ENCODE results near the gene KDM7A.
"Not testable (repeated sequence)": the region's sequence is repeated elsewhere in the genome, so short reads cannot be mapped to it uniquely, and the experiment has no call there.

The KDM7A gene

GRCh38 chr7:140200061-140200989 is 23.5 kb upstream of the KDM7A start:
- DNase-seq (ENCODE audit: low spot score) = peak; percentile 58

DNA sequence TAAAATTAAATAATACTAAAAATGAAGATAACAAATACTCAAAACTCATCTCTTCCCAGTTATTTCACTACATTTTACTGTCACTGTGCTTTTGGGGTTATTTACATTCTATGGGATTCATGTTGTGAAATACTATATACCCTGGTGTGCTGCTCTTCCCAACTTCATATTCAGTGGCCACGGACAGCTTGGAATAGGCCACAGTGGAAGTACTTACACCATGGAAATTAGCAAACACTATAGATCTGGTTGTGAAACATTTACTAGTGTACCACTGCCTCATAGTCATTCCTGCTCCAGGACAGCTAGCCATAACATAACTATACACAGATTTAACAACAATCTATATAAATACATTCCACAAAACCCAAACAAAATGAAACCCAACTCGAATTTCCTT is 21.2 kb upstream of the KDM7A start:
- DNase-seq (ENCODE audit: low spot score) = no peak

GRCh38 chr7:140197218-140197890 is 20.6 kb upstream of the KDM7A start:
- DNase-seq (ENCODE audit: low spot score) = no peak

DNA sequence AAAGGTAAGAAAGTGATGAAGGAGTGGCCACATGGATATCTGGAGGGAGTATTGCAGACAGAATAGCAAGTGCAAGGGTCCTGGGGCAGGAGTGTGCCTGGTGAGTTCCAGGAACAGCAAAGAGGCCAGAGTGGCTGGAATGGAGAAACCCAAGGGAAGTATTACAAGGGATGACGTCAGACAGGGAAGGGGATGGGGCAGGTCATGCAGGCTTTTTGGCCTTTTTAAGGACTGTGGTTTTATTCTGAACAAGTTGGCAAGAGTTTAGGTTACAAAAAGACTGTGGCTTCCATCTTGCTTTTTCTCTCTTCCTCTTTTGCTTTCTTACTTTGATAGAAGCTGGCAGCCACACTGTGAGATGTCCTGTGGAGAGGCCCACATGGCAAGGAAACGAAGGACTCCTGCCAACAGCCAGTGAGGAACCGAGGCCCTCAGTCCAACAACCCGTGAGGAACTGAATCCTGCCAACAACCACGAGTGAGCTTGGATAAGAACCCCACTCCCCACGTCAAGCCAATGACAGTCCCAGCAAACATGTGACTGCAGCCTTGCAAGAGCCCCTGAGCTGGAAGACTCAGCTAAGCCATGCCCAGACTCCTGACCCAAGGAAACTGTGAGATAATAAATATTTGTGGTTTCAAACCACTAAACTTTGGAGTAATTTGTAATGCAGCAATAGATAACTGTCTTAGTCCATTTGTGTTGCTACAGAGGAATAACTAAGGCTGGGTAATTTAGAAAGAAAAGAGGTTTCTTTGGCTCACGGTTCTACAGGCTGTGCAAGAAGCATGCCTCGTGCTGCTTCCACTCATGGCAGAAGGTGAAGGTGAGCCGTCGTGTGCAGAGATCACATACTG is 19.8 kb upstream of the KDM7A start:
- DNase-seq (ENCODE audit: low spot score) = no peak

GRCh38 chr7:140195859-140196258 is 19.1 kb upstream of the KDM7A start:
- DNase-seq (ENCODE audit: low spot score) = no peak

DNA sequence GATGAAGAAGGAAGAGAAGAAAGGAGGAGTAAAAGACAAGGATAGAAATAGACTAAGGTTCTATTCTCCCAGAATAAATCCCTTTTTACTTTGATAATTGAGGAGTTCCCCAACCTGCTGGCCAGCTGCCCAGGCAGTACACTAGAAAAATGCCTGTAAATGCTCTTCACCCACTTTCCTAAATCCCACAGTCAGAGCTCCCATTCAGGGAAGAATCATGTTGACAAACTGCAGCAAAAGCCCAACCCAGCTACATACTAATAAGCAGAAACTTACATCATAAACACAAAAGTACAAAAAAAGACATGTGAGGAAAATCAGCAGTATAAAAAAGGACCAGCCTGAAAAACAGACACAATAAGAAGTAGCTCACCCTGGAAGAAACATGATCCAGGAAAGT is 15.8 kb upstream of the KDM7A start:
- no peak for DNase-seq (ENCODE audit: low spot score)

- DNase-seq (ENCODE audit: low spot score) = no peak
Observed at GRCh38 chr7:140192176-140192575, 15.4 kb upstream of the KDM7A start.

GRCh38 chr7:140190588-140190987 is 13.8 kb upstream of the KDM7A start:
- no peak for DNase-seq (ENCODE audit: low spot score)

DNA sequence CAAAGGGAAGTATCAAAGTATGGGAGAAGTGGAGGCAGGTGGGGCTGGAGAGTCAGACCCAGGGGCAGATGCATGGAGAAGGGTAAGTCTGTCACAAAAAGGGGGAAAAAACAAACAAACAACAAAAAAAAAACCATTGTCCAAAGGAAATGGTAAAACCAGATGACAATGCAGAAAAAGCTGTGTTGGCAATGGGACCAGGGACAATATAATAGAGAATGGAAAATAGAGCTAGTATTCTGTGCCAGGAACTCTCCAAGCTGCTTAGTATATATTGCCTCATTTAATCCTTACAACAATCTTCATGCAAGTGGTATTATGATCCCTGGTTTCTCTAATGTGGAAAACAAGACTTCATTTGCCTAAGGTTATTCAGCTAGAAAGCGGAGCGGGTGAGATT is 13.1 kb upstream of the KDM7A start:
- DNase-seq (ENCODE audit: low spot score) = no peak

- no peak for DNase-seq (ENCODE audit: low spot score)
Observed at GRCh38 chr7:140182917-140183316, 6.1 kb upstream of the KDM7A start.

DNA sequence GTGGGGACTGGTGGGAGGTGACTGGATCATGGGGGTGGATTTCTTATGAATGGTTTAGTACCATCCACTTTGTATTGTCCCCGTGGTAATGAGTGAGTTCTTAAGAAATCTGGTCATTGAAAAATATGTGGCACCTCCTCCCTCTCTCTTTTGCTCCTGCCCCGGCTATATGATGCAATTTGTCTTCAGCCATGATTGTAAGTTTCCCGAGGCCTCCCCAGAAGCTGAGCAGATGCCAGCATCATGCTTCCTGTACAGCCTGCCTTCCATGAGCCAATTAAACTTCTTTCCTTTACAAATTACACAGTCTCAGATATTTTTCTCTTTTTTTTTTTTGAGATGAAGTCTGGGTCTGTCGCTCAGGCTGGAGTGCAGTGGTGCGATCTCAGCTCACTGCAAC is 2.6 kb upstream of the KDM7A start:
- DNase-seq (ENCODE audit: low spot score) = no peak

- DNase-seq (ENCODE audit: low spot score) = no peak
Observed at GRCh38 chr7:140176122-140176701, 571 bp downstream of the KDM7A start.

DNA sequence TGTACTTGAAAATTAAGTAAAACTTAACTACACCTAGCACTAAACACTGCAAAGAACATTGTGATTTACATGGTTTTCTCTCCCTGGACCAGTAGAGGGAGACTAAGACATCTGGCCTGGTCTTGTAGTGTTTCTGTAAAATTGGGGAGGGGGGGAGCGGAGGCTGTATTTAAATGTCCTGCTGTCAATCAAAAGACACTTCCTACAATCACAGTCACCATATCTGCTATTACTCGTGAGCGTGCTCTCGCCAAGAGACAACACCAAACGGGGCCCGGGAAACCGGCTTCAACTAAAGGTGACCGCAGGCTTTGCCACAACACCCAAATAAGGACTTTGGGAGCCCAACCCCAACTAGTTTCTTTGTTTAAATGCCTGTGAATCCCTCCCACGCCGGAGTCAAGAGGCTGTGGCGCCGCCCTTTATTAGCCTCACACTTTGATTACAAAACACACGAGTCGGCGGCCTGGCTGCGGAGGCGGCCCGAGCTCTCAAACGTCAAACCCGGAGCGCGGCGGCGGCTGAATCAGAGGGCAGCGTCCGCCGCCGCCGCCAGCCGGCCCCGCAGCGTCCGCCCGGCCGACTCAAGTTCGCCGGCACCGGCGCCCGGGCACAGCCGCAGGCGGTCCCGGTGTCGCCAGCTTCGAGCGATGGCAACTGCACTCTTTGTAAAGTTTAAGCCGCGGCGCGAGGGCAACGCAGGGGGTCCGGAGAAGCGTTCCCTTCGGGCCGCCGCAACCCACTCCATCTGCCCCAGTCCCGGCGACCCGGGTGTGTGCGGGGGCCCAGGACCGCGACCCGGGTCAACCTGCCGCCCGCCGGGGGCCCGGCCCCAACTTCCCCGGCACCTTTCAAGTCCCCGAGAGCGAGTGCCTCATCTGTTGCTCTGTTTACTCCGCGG is 1.3 kb downstream of the KDM7A start:
- peak; percentile 77 for DNase-seq (ENCODE audit: low spot score)

DNA sequence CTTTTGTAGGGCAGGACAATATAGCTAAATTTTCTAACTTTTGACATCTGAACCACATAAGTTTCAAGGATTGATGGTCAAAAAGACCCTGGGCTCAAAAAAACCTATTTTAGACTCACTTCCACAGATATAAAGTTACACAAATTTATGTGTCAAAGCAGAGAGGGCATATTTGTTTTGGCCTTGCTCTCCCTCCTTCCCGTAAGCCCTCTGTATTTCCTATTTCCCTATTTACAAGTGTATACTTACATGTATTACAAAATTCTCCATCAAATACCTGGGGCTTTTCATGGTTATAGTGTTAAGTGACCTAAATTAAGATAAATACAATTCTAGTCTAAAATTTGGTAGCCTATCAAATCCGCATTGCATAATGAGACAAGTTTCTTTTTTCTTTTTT is 2.6 kb downstream of the KDM7A start:
- DNase-seq (ENCODE audit: low spot score) = no peak

DNA sequence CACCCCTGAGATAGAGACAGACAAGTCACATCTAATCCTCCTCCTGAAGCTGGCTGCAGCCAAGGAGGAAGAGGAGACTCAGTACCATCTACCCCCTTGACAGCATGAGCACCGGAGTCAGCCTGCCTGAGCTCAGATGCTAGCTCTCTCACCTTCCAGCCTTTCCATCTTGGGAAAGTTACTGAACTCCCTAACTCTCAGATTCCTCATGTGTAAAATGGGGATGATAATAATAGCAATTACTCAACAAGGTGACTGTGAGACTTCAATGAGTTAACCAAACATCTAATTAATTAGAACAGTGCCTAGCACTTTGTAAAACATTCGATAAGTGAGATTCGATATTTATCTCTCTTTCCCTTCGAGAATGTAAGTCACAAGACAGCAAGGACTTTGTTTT is 6.4 kb downstream of the KDM7A start:
- DNase-seq (ENCODE audit: low spot score) = no peak

DNA sequence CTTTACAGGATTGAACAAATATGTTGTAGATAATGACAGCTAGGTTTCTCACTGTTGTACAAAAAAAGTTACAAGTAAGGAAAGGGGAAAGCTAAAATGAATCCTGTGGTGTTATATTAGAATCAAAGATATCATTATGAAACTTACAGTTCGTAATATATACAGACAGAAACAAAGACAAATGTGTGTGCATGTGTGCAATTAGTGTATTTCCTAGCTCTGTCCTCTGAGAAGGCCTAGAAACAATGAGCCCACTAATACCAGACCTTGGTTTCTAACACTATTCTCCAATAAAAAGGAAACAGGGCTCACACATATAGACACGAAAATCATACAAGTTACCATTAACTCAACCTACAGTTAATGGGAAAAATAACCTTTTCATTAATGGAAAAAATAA is 8.0 kb downstream of the KDM7A start:
- no peak for DNase-seq (ENCODE audit: low spot score)

GRCh38 chr7:140165422-140165821 is 11.4 kb downstream of the KDM7A start:
- DNase-seq (ENCODE audit: low spot score) = peak; percentile 53

DNA sequence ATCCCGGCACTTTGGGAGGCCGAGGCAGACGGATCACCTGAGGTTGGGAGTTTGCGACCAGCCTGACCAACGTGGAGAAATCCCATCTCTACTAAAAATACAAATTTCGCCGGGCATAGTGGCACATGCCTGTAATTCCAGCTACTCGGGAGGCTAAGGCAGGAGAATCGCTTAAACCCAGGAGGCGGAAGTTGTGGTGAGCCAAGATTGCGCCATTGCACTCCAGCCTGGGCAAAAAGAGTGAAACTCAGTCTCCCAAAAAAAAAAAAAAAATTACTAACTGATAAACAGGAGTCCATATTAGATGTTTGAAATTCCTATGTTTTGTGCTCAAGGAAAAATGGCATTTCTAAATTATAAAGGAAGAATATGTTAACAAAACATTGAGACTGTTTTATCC is 14.7 kb downstream of the KDM7A start:
- DNase-seq (ENCODE audit: low spot score) = not testable (repeated sequence)

GRCh38 chr7:140161047-140161446 is 15.7 kb downstream of the KDM7A start:
- DNase-seq (ENCODE audit: low spot score) = no peak

DNA sequence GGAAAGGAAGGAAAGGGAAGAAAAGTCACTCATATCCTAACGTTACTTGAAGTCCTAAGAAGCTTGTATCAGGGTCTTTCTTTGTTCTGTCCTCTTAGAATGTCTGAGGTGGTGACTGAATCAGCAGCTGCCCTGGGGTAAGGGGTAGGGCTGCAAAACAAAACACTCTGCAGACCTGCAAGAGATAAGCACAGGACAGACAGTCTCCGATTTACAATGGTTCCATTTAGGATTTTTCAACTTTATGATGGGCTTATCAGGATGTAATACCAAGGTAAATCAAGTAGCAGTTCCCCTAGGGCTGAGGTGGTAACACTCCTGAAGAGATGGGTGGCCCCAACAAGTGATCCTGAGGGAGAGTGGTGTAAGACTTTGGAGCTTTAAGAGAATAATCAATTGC is 16.5 kb downstream of the KDM7A start:
- no peak for DNase-seq (ENCODE audit: low spot score)

DNA sequence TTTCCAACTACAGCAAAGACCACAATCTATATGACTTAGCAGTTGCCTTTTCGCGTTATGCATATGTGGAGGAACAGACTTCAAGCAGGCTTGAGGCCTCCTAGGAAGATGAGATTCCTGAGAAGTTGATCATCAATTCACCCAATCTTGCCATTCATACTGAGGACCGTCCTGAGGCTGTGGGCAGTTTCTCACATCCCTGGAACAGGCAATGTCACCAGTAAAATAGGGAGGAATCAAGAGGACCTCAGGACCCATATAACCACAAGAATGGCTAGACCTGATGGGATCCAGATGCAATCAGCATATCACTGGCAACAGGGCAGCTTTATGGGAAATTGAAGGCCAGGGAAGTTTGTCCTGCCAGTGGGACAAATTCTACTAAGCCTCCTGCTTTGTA is 17.3 kb downstream of the KDM7A start:
- DNase-seq (ENCODE audit: low spot score) = peak; percentile 59
